ENCODE data around the gene PODNL1.

PODNL1 gene

GRCh38 chr19:13956365-13956744 is 18.1 kb upstream of the PODNL1 start:
- no peak for DNase-seq

GRCh38 chr19:13955662-13956364 is 17.6 kb upstream of the PODNL1 start:
- no peak for DNase-seq

GRCh38 chr19:13954185-13954584 is 16.0 kb upstream of the PODNL1 start:
- DNase-seq = no peak

GRCh38 chr19:13952931-13953531 is 14.8 kb upstream of the PODNL1 start:
- no peak for DNase-seq

- DNase-seq = peak; percentile 100
Observed at GRCh38 chr19:13952154-13952930, 14.1 kb upstream of the PODNL1 start, which contains the start of gene DCAF15. TSS of gene DCAF15 (plus strand) at chr19:13952509. CDS start at chr19:13952513, 4 bp downstream.

- no peak for DNase-seq
Observed at GRCh38 chr19:13951799-13952153, 13.6 kb upstream of the PODNL1 start.

- no peak for DNase-seq
Observed at GRCh38 chr19:13951043-13951442, 12.8 kb upstream of the PODNL1 start.

- no peak for DNase-seq
Observed at GRCh38 chr19:13946414-13946813, 8.2 kb upstream of the PODNL1 start.

- no peak for DNase-seq
Observed at GRCh38 chr19:13942023-13942684, 3.9 kb upstream of the PODNL1 start.

GRCh38 chr19:13937479-13938300 is 527 bp downstream of the PODNL1 start:
- DNase-seq = no peak

GRCh38 chr19:13935765-13936510 is 2.3 kb downstream of the PODNL1 start:
- DNase-seq = no peak

GRCh38 chr19:13934785-13935109 is 3.5 kb downstream of the PODNL1 start:
- no peak for DNase-seq

- no peak for DNase-seq
Observed at GRCh38 chr19:13932911-13933393, 5.3 kb downstream of the PODNL1 start.

GRCh38 chr19:13932149-13932637 is 6.0 kb downstream of the PODNL1 start:
- no peak for DNase-seq

- no peak for DNase-seq
Observed at GRCh38 chr19:13931391-13932148, 6.6 kb downstream of the PODNL1 start.

- no peak for DNase-seq
Observed at GRCh38 chr19:13930402-13930801, 7.8 kb downstream of the PODNL1 start.

- DNase-seq = no peak
Observed at GRCh38 chr19:13929956-13930355, 8.3 kb downstream of the PODNL1 start.

- DNase-seq = no peak
Observed at GRCh38 chr19:13929340-13929739, 8.9 kb downstream of the PODNL1 start.

GRCh38 chr19:13926715-13927114 is 11.5 kb downstream of the PODNL1 start:
- no peak for DNase-seq

- DNase-seq = no peak
Observed at GRCh38 chr19:13926010-13926409, 12.2 kb downstream of the PODNL1 start.
